Frontal cortex (tissue), 4 donors: ENCODE measurements around the gene SUN1. TPM values are rescaled to one million over a fixed set of nuclear protein-coding genes. Genes with fewer than 3 reads are reported as not detected.

Source experiments
- DNase-seq, 2 donors: peaks; one replicate each; pipeline ENCODE4 v3.0.0; 2012; ENCODE audit warnings: low spot score in 2 of 2
- FAIRE-seq: peaks from 2 replicates; lab custom pipeline; 2012; peaks lifted over from hg19 to GRCh38; lab: Jason Lieb, UNC
- total RNA-seq: library from RNA; depleted of rRNA; stranded (reverse); fragments of >200 nt; gene quantifications from one replicate; pipeline ENCODE4 v1.2.3, GENCODE V29; 2014
- donor health status: control.
- donor health status: control.
- donor health status: control.

The SUN1 gene
- total RNA-seq, 1 donor from 2014 or later: 103 TPM

GRCh38 chr7:873367-874002 is 41.2 kb downstream of the SUN1 start:
- FAIRE-seq (no peak), DNase-seq (peak; percentile 83 to 87)

- no peak for DNase-seq
- FAIRE-seq: no peak
Observed at GRCh38 chr7:874031-874749, 41.9 kb downstream of the SUN1 start.

- FAIRE-seq (no peak), DNase-seq (no peak)
Observed at GRCh38 chr7:875051-875450, 42.8 kb downstream of the SUN1 start.

GRCh38 chr7:875476-876076 is 43.3 kb downstream of the SUN1 start:
- DNase-seq: no peak
- no peak for FAIRE-seq

- DNase-seq (peak; percentile 91 to 93), FAIRE-seq (no peak)
Observed at GRCh38 chr7:876077-876971, 44.0 kb downstream of the SUN1 start, which contains the start of gene GET4. TSS of gene GET4 (plus strand) at chr7:876554. CDS start at chr7:876646, 92 bp downstream.

GRCh38 chr7:876972-877311 is 44.7 kb downstream of the SUN1 start:
- no peak for FAIRE-seq
- no peak for DNase-seq

GRCh38 chr7:877312-878232 is 45.3 kb downstream of the SUN1 start:
- FAIRE-seq (no peak), DNase-seq (no peak)

GRCh38 chr7:879093-879492 is 46.8 kb downstream of the SUN1 start:
- DNase-seq: no peak
- FAIRE-seq: no peak

- FAIRE-seq: no peak
Observed at GRCh38 chr7:879706-880105, 47.4 kb downstream of the SUN1 start.

GRCh38 chr7:880450-880849 is 48.2 kb downstream of the SUN1 start:
- no peak for FAIRE-seq
- DNase-seq: no peak

More at GRCh38 chr7:879706-880105, 47.4 kb downstream of the SUN1 start:
- DNase-seq: no peak

GRCh38 chr7:881441-882234 is 49.4 kb downstream of the SUN1 start:
- DNase-seq: no peak
- FAIRE-seq: no peak

- no peak for DNase-seq
- FAIRE-seq: no peak
Observed at GRCh38 chr7:882336-883035, 50.2 kb downstream of the SUN1 start.

GRCh38 chr7:883055-884021 is 51.1 kb downstream of the SUN1 start:
- FAIRE-seq (no peak), DNase-seq (no peak)

GRCh38 chr7:884191-885003 is 52.1 kb downstream of the SUN1 start:
- DNase-seq: no peak
- FAIRE-seq: no peak

- FAIRE-seq: no peak
- no peak for DNase-seq
Observed at GRCh38 chr7:885261-885892, 53.1 kb downstream of the SUN1 start.
